ENCODE measurements around the gene ADAM10.

The ADAM10 gene

GRCh38 chr15:58760385-58761009 lies 11.0 kb upstream of the ADAM10 start:
- Histone ChIP-seq H3K9me3 (ENCODE audit: control insufficient read depth, low read length) (no peaks in the 10 kb centered on the region), H3K4me3 (ENCODE audit: low read depth, low read length) (no peak overlapping the region), H3K4me1 (no peaks in the 10 kb centered on the region), H3K27me3 (ENCODE audit: control insufficient read depth, insufficient read depth, low read length) (no peaks in the 10 kb centered on the region), H3K27ac (no peak overlapping the region), H3K36me3 (ENCODE audit: control insufficient read depth, insufficient read depth, low read length) (no peaks in the 10 kb centered on the region), H3K9ac (no peak overlapping the region), H3K4me2 (ENCODE audit: low read length) (no peak overlapping the region), H2AFZ (no peak overlapping the region), H3K79me2 (no peaks in the 10 kb centered on the region)
- TF ChIP-seq, protein P1, sequence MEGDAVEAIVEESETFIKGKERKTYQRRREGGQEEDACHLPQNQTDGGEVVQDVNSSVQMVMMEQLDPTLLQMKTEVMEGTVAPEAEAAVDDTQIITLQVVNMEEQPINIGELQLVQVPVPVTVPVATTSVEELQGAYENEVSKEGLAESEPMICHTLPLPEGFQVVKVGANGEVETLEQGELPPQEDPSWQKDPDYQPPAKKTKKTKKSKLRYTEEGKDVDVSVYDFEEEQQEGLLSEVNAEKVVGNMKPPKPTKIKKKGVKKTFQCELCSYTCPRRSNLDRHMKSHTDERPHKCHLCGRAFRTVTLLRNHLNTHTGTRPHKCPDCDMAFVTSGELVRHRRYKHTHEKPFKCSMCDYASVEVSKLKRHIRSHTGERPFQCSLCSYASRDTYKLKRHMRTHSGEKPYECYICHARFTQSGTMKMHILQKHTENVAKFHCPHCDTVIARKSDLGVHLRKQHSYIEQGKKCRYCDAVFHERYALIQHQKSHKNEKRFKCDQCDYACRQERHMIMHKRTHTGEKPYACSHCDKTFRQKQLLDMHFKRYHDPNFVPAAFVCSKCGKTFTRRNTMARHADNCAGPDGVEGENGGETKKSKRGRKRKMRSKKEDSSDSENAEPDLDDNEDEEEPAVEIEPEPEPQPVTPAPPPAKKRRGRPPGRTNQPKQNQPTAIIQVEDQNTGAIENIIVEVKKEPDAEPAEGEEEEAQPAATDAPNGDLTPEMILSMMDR (IDR thresholded peaks at IDR 0.05), result no peak

DNA sequence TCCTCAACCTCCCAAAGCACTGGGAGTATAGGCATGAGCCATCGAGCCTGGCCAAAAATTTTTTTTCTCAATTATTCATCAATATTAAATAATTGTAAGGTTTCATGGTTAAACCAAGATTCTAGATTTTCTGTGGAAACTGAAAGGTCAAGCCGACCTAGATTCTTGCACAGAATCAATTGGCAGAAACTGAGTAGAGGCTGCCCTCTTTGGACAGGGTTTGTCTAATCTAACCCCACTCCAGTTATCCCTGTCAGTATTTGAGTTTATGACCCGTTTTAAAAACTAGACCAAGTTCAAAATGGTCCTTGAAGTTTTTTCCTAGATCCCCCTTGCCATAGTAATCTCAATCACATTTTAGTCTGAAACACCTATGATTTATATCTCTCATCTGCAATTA lies 8.6 kb upstream of the ADAM10 start:
- TF ChIP-seq, protein P1 (IDR thresholded peaks at IDR 0.05), result no peak

GRCh38 chr15:58755956-58756355 lies 6.4 kb upstream of the ADAM10 start:
- Histone ChIP-seq H3K4me3 (ENCODE audit: low read depth, low read length) (no peak overlapping the region), H3K9me3 (ENCODE audit: control insufficient read depth, low read length) (no peaks in the 10 kb centered on the region), H3K4me1 (no peaks in the 10 kb centered on the region), H3K79me2 (no peaks in the 10 kb centered on the region), H3K9ac (no peak overlapping the region), H3K27ac (no peak overlapping the region), H3K27me3 (ENCODE audit: control insufficient read depth, insufficient read depth, low read length) (no peaks in the 10 kb centered on the region), H3K36me3 (ENCODE audit: control insufficient read depth, insufficient read depth, low read length) (no peaks in the 10 kb centered on the region), H2AFZ (no peak overlapping the region), H3K4me2 (ENCODE audit: low read length) (no peak overlapping the region)
- TF ChIP-seq, protein P1 (IDR thresholded peaks at IDR 0.05), result no peak

More for the DNA sequence above, 8.6 kb upstream of the ADAM10 start:
- Histone ChIP-seq H2AFZ (no peak overlapping the region), H3K79me2 (no peaks in the 10 kb centered on the region), H3K36me3 (ENCODE audit: control insufficient read depth, insufficient read depth, low read length) (no peaks in the 10 kb centered on the region), H3K9me3 (ENCODE audit: control insufficient read depth, low read length) (no peaks in the 10 kb centered on the region), H3K27ac (no peak overlapping the region), H3K4me3 (ENCODE audit: low read depth, low read length) (no peak overlapping the region), H3K9ac (no peak overlapping the region), H3K4me1 (no peaks in the 10 kb centered on the region), H3K27me3 (ENCODE audit: control insufficient read depth, insufficient read depth, low read length) (no peaks in the 10 kb centered on the region), H3K4me2 (ENCODE audit: low read length) (no peak overlapping the region)

DNA sequence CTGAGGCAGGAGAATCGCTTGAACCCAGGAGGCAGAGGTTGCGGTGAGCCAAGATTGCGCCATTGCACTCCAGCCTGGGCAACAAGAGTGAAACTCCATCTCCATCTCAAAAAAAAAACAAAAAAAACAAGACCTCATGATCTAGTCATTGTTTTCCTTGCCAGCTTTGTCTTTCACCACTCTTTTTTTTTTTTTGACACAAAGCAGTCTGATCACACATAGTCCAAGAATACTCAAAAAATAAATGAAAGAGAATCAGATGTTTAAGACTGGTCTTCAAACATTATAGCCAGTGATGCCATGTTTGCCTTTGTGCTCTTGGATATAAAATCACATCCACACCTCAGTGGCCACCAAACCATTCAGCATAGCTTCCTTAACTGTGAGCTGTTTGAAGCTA lies 5.8 kb upstream of the ADAM10 start:
- TF ChIP-seq, protein P1 (IDR thresholded peaks at IDR 0.05), result no peak
- Histone ChIP-seq H3K36me3 (ENCODE audit: control insufficient read depth, insufficient read depth, low read length) (no peaks in the 10 kb centered on the region), H3K9ac (no peak overlapping the region), H3K79me2 (no peaks in the 10 kb centered on the region), H2AFZ (no peak overlapping the region), H3K9me3 (ENCODE audit: control insufficient read depth, low read length) (no peaks in the 10 kb centered on the region), H3K4me3 (ENCODE audit: low read depth, low read length) (no peak overlapping the region), H3K4me2 (ENCODE audit: low read length) (no peak overlapping the region), H3K27ac (no peak overlapping the region), H3K27me3 (ENCODE audit: control insufficient read depth, insufficient read depth, low read length) (no peaks in the 10 kb centered on the region), H3K4me1 (no peaks in the 10 kb centered on the region)

DNA sequence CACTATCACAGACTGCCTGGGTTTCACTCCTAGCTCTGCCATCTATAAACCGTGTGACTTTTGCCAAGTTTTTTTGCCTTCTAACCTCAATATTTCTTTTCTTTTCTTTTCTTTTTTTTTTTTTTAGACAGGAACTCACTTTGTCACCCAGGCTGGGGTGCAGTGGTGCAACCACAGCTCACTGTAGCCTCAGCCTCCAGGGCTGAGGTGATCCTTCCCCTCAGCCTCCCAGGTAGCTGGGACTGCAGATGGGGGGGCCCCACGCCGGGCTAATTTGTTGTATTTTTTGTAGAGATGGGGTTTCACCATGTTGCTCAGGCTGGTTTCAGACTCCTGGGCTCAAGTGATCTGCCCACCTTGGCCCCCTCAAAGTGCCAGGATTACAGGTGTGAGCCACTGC lies 3.2 kb upstream of the ADAM10 start:
- Histone ChIP-seq H3K9me3 (ENCODE audit: control insufficient read depth, low read length) (no peaks in the 10 kb centered on the region), H3K79me2 (no peaks in the 10 kb centered on the region), H3K4me3 (ENCODE audit: low read depth, low read length) (no peak overlapping the region), H3K36me3 (ENCODE audit: control insufficient read depth, insufficient read depth, low read length) (no peaks in the 10 kb centered on the region), H3K4me1 (no peaks in the 10 kb centered on the region), H2AFZ (no peak overlapping the region), H3K9ac (no peak overlapping the region), H3K4me2 (ENCODE audit: low read length) (no peak overlapping the region), H3K27me3 (ENCODE audit: control insufficient read depth, insufficient read depth, low read length) (no peaks in the 10 kb centered on the region), H3K27ac (no peak overlapping the region)
- TF ChIP-seq, protein P1 (IDR thresholded peaks at IDR 0.05), result no peak

Data from parathyroid adenoma (tissue), 2 donors.